ENCODE results near the gene RTN4RL1. TPM values are rescaled to one million over a fixed set of nuclear protein-coding genes. Genes with fewer than 3 reads are reported as not detected.

RTN4RL1 gene
- total and polyA plus RNA-seq, 2 of the 13 experiments (the other 11 are each of a cell fraction or from before 2014, with no cell fraction given) = 0.01 TPM; not detected in 1

GRCh38 chr17:1996800-1997288 is 28.3 kb downstream of the RTN4RL1 start (continued):
- TF ChIP-seq ZNF512 (CRISPR knock-in tag; IDR thresholded peaks at IDR 0.05) (no peak), MBNL3 (CRISPR knock-in tag; conservative IDR thresholded peaks at IDR 0.05) (no peak), ZNF607 (CRISPR knock-in tag; IDR thresholded peaks at IDR 0.05; ENCODE audit: borderline replicate concordance) (0 out of 2 replicates have a peak, but pooled peaks have one; percentile 17), GZF1 (CRISPR knock-in tag; IDR thresholded peaks at IDR 0.05) (peak; percentile 35; the same call in 1 of the 2 replicates), MAZ (IDR thresholded peaks at IDR 0.05; ENCODE audit: borderline replicate concordance, low read depth, low read length) (no peak), MAZ (CRISPR knock-in tag; IDR thresholded peaks at IDR 0.05; ENCODE audit: low read depth) (no peak), NCOR1 (IDR thresholded peaks at IDR 0.05; ENCODE audit: borderline replicate concordance, low read length) (0 out of 2 replicates have a peak, but pooled peaks have one; percentile 6), ZNF781 (CRISPR knock-in tag; IDR thresholded peaks at IDR 0.05; ENCODE audit: borderline replicate concordance, not compliant biosample characterization) (peak; percentile 26), KDM1A (CRISPR knock-in tag; IDR thresholded peaks at IDR 0.05) (0 out of 2 replicates have a peak, but pooled peaks have one; percentile 82), ZNF501 (CRISPR knock-in tag; IDR thresholded peaks at IDR 0.05) (peak; percentile 34; the same call in 1 of the 2 replicates), BORCS8-MEF2B (CRISPR knock-in tag; IDR thresholded peaks at IDR 0.05) (no peak), EEA1 (CRISPR knock-in tag; IDR thresholded peaks at IDR 0.05; ENCODE audit: borderline replicate concordance) (no peak), ZNF350 (CRISPR knock-in tag; IDR thresholded peaks at IDR 0.05; ENCODE audit: borderline replicate concordance, low read depth) (0 out of 2 replicates have a peak, but pooled peaks have one; percentile 5), ZNF292 (CRISPR knock-in tag; IDR thresholded peaks at IDR 0.05; ENCODE audit: borderline replicate concordance, low read depth) (0 out of 2 replicates have a peak, but pooled peaks have one; percentile 19), ZNF343 (CRISPR knock-in tag; IDR thresholded peaks at IDR 0.05) (no peak), HDAC6 (IDR thresholded peaks at IDR 0.05; ENCODE audit: low read depth, low read length) (no peak)

Data from HepG2 (cell line).